ENCODE measurements around the gene TPGS1. TPM values are rescaled to one million over a fixed set of nuclear protein-coding genes. Genes with fewer than 3 reads are reported as not detected.

The TPGS1 gene
- total RNA-seq, 2 experiments from 2014 or later, result 8.9 to 9.3 TPM

- no peak overlapping the region for H3K27ac Mint-ChIP-seq
- ATAC-seq (no peak), DNase-seq (no peak)
- ChIA-PET POLR2A (interaction anchor here (1.0 kb wide), 1 partner anchor 26 kb away, joined by 3 read pairs; no protein-coding TSS in a partner anchor), CTCF (no interaction called here)
- no peak for TF ChIP-seq CTCF (IDR thresholded peaks at IDR 0.05)
- intact Hi-C loops (cut with micrococcal nuclease), result no loop called here
- H3K9me3 Mint-ChIP-seq, result no peaks in the 10 kb centered on the region
- H3K36me3 Mint-ChIP-seq (ENCODE audit: low read depth), result peaks cover 6% of the 10 kb centered on the region
- H3K4me1 Mint-ChIP-seq (ENCODE audit: low read depth), result peaks cover 16% of the 10 kb centered on the region
- H3K4me3 Mint-ChIP-seq, result no peak overlapping the region
- no peaks in the 10 kb centered on the region for H3K27me3 Mint-ChIP-seq
Measured at GRCh38 chr19:536881-537404, 29.6 kb downstream of the TPGS1 start.

- Mint-ChIP-seq H3K4me1 (ENCODE audit: low read depth) (peaks cover 13% of the 10 kb centered on the region), H3K27me3 (no peaks in the 10 kb centered on the region), H3K27ac (no peak overlapping the region), H3K36me3 (ENCODE audit: low read depth) (peaks cover 6% of the 10 kb centered on the region), H3K4me3 (no peak overlapping the region), H3K9me3 (no peaks in the 10 kb centered on the region)
- DNase-seq (no peak), ATAC-seq (no peak)
- intact Hi-C loops (cut with micrococcal nuclease), result no loop called here
- ChIA-PET POLR2A (no interaction called here), CTCF (interaction anchor here (1.2 kb wide), 1 partner anchor 28 kb away, joined by 3 read pairs; no protein-coding TSS in a partner anchor)
- no peak for TF ChIP-seq CTCF (IDR thresholded peaks at IDR 0.05)
Measured at GRCh38 chr19:538641-539428, 31.5 kb downstream of the TPGS1 start.

DNA sequence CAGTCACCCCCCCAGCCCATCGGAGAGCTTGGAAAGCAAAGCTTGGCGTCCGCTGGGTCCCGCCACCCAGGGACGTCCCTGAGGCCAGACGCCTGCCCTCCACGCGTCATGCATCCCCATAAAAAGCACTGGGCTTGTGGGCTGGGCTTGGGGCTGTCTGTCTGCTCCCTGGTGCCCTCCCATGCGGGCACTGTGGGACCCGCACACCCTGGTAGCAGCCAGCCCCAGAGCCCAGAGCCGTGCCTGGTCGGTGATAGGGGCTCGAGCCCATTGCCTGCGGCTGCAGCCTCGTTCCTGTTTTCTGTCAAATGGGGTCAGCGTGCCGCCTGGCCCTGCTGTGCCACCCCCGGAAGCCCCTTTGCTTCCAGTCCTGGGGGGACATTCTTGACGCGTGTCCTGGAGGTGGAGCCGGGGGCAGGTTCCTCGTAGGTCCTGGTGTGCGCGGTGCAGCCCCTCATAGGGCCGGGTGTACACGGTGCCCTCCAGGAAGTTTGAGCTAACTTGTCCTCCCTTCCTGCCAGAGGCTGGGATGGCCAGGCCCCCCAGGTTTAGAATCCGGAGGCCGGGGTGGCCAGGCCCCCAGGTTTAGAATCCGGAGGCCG is 32.2 kb downstream of the TPGS1 start:
- Mint-ChIP-seq H3K4me1 (ENCODE audit: low read depth) (peaks cover 14% of the 10 kb centered on the region), H3K27ac (no peak overlapping the region), H3K9me3 (no peaks in the 10 kb centered on the region), H3K27me3 (no peaks in the 10 kb centered on the region), H3K36me3 (ENCODE audit: low read depth) (peaks cover 6% of the 10 kb centered on the region), H3K4me3 (no peak overlapping the region)
- ATAC-seq (no peak), DNase-seq (no peak)
- intact Hi-C loops (cut with micrococcal nuclease), result no loop called here
- TF ChIP-seq CTCF (IDR thresholded peaks at IDR 0.05), result no peak
- ChIA-PET POLR2A (no interaction called here), CTCF (interaction anchor here (1.2 kb wide), 1 partner anchor 28 kb away, joined by 3 read pairs; no protein-coding TSS in a partner anchor)

DNA sequence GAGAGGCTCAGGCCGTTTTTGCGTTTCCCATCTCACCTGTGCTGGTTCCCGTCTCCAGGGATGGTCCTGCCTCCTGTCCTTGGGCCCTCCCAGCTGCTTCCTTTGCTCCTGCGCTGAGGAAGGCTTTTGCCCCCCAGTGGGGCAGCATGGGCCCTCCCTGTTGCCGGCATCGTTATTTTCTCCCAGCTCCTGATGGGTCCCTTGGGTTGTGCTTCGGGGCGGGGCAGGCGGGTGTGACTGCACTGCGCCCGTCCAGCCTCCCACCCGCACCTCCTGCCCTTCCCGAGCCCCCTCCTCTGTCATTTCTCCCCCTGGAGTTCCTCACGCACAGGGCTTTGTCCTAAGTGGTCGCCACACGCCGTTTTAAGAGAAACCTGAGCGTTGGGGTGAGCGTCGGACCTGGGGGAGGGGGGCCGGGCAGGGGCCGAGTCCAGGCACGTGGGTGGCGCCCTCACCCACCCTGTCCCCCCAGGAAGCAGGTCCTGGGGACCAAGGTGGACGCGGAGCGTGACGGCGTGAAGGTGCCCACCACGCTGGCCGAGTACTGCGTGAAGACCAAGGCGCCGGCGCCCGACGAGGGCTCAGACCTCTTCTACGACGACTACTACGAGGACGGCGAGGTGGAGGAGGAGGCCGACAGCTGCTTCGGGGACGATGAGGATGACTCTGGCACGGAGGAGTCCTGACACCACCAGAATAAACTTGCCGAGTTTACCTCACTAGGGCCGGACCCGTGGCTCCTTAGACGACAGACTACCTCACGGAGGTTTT is 33.8 kb downstream of the TPGS1 start:
- no peak for DNase-seq
- ChIA-PET POLR2A (interaction anchor here (1.7 kb wide), 1 partner anchor 16 kb away, joined by 5 read pairs; no protein-coding TSS in a partner anchor), CTCF (interaction anchor here (2.7 kb wide), 1 partner anchor 8 kb away, joined by 16 read pairs; the partner anchor contains the start of gene CDC34)
- no peak for ATAC-seq
- Mint-ChIP-seq H3K9me3 (no peaks in the 10 kb centered on the region), H3K36me3 (ENCODE audit: low read depth) (peaks cover 6% of the 10 kb centered on the region), H3K27ac (no peak overlapping the region), H3K4me1 (ENCODE audit: low read depth) (peaks cover 17% of the 10 kb centered on the region), H3K4me3 (no peak overlapping the region), H3K27me3 (no peaks in the 10 kb centered on the region)
- no peak for TF ChIP-seq CTCF (IDR thresholded peaks at IDR 0.05)
- intact Hi-C loops (cut with micrococcal nuclease), result no loop called here

Measured in activated CD8-positive, alpha-beta T cell treated with anti-CD3 and anti-CD28 coated beads for 36 hours (primary cell).